HCT116 (cell line): Measurements from ENCODE around the gene CDK14. TPM values are rescaled to one million over a fixed set of nuclear protein-coding genes. Genes with fewer than 3 reads are reported as not detected.

Experiments
- ATAC-seq: fragments of 200-7000 bp; cut with Tn5 transposase; 2 replicates; pipeline ENCODE4 v1.9.1; 2020; ENCODE audit warnings: mild to moderate bottlenecking, moderate library complexity
- BruUV-seq: library from RNA; stranded (reverse); fragments of 400-500 nt; replicated peaks from 2 replicates; lab custom pipeline; 2021; lab: Mats Ljungman, UMichigan
- CTCF ChIA-PET: fragments of 300-600 bp; sonication (Branson Sonifier 250); formaldehyde crosslinking; loops from one replicate; lab custom pipeline; 2021; ENCODE audit warnings: antibody characterized with exemption; lab: Charles Lee
- POLR2A ChIA-PET: fragments of 300-600, 350-600 bp; sonication (Branson Sonifier 250); formaldehyde crosslinking; loops from one replicate; lab custom pipeline; 2021; ENCODE audit warnings: antibody characterized with exemption; lab: Charles Lee
- RAD21 ChIA-PET, 2 experiments: fragments of 300-600 bp; sonication (Branson Sonifier 250); formaldehyde crosslinking; loops; one replicate each; lab custom pipeline; 2023; ENCODE audit warnings: low total read pairs in 2 of 2; ENCODE audit not compliant: uncharacterized antibody in 2 of 2, unreplicated experiment in 2 of 2, low non-redundant PET in 1 of 2; lab: Charles Lee
- DNase-seq: peaks from one replicate; pipeline ENCODE4 v3.0.0-alpha.2; 2010; ENCODE audit warnings: low read depth, low spot score
- H2AFZ ChIP-seq: fragments of 200-600 bp; shearing (Covaris generic), sonication (generic); 2 replicates; pipeline ENCODE4 v1.6.1; 2017; ENCODE audit warnings: low read depth, mixed run types, mixed read lengths, antibody characterized with exemption, low read length; ENCODE audit not compliant: poor library complexity, severe bottlenecking
- H3K27ac ChIP-seq: 2 replicates; pipeline ENCODE4 v1.5.1; 2012; ENCODE audit warnings: low read depth, low read length
- H3K27me3 ChIP-seq: fragments of 200-600 bp; sonication (generic); 2 replicates; pipeline ENCODE4 v1.6.1; 2016; ENCODE audit warnings: mixed run types, low read length, mixed read lengths; ENCODE audit not compliant: insufficient read depth
- H3K36me3 ChIP-seq, 2 experiments: fragments of 200-500 bp in 1 of 2; fragments of 200-600 bp in 1 of 2; sonication (Bioruptor generic) in 1 of 2; sonication (generic) in 1 of 2; 2 replicates each; pipeline versions ENCODE4 v1.5.1 to v1.6.1; 2014 to 2016; ENCODE audit warnings: low read length in 2 of 2, inconsistent platforms in 1 of 2, mixed read lengths in 1 of 2, mixed run types in 1 of 2; ENCODE audit not compliant: insufficient read depth in 2 of 2, control insufficient read depth in 1 of 2
- H3K4me1 ChIP-seq, 2 experiments: fragments of 200-600 bp in 1 of 2; sonication (generic) in 1 of 2; 2 replicates each; pipeline versions ENCODE4 v1.5.1 to v1.6.1; 2012 to 2017; ENCODE audit warnings: low read length in 2 of 2, inconsistent platforms in 1 of 2, mild to moderate bottlenecking in 1 of 2, mixed read lengths in 1 of 2, mixed run types in 1 of 2, moderate library complexity in 1 of 2; ENCODE audit not compliant: insufficient read depth in 2 of 2, control insufficient read depth in 1 of 2
- H3K4me2 ChIP-seq: fragments of 200-600 bp; sonication (generic); 2 replicates; pipeline ENCODE4 v1.6.1; 2017; ENCODE audit warnings: mixed run types, low read length, mixed read lengths
- H3K4me3 ChIP-seq, 2 experiments: fragments of 200-600 bp in 1 of 2; sonication (generic) in 1 of 2; replicated peaks in 1 of 2; 2 replicates each; pipeline ENCODE4 v1.5.1; 2011 to 2016; ENCODE audit warnings: low read length in 2 of 2, control low read depth in 1 of 2, low read depth in 1 of 2, mild to moderate bottlenecking in 1 of 2, mixed read lengths in 1 of 2, mixed run types in 1 of 2
- H3K79me2 ChIP-seq: fragments of 200-600 bp; sonication (generic); 2 replicates; pipeline ENCODE4 v1.6.1; 2017; ENCODE audit warnings: mild to moderate bottlenecking, mixed run types, low read length, moderate library complexity, mixed read lengths; ENCODE audit not compliant: insufficient read depth
- H3K9ac ChIP-seq: fragments of 200-600 bp; sonication (generic); 2 replicates; pipeline ENCODE4 v1.6.1; 2016; ENCODE audit warnings: low read length, mixed read lengths
- H3K9me2 ChIP-seq: fragments of 200-600 bp; sonication (generic), shearing (Covaris generic); 2 replicates; pipeline ENCODE4 v1.6.1; 2017; ENCODE audit warnings: mixed run types, mild to moderate bottlenecking, moderate library complexity; ENCODE audit not compliant: insufficient read depth
- H3K9me3 ChIP-seq, 2 experiments: fragments of 200-500 bp in 1 of 2; fragments of 200-600 bp in 1 of 2; sonication (Bioruptor generic) in 1 of 2; sonication (generic) in 1 of 2; 2 replicates each; pipeline ENCODE4 v1.6.1; 2014 to 2017; ENCODE audit warnings: low read length in 2 of 2, mixed read lengths in 2 of 2, inconsistent platforms in 1 of 2, low read depth in 1 of 2, mild to moderate bottlenecking in 1 of 2, mixed run types in 1 of 2, moderate library complexity in 1 of 2; ENCODE audit not compliant: control insufficient read depth in 1 of 2, insufficient read depth in 1 of 2
- H4K20me1 ChIP-seq: fragments of 200-600 bp; sonication (generic), shearing (Covaris generic); 2 replicates; pipeline ENCODE4 v1.6.1; 2017; ENCODE audit warnings: mixed run types, mild to moderate bottlenecking, moderate library complexity; ENCODE audit not compliant: insufficient read depth
- ATF3 ChIP-seq: IDR thresholded peaks from 2 replicates; pipeline ENCODE4 v1.6.1; 2012
- CBX3 ChIP-seq: IDR thresholded peaks from 2 replicates; pipeline ENCODE4 v1.6.1; 2012; ENCODE audit warnings: low read depth
- ELF1 ChIP-seq: IDR thresholded peaks from 2 replicates; pipeline ENCODE4 v1.6.1; 2012; ENCODE audit warnings: low read depth, borderline replicate concordance
- FOSL1 ChIP-seq: IDR thresholded peaks from 2 replicates; pipeline ENCODE4 v1.6.1; 2012; ENCODE audit warnings: low read depth
- POLR2AphosphoS5 ChIP-seq: IDR thresholded peaks from 2 replicates; pipeline ENCODE4 v1.6.1; 2011; ENCODE audit warnings: mild to moderate bottlenecking, low read depth, low read length, moderate library complexity
- SRF ChIP-seq: IDR thresholded peaks from 2 replicates; pipeline ENCODE4 v1.6.1; 2012; ENCODE audit warnings: low read depth
- ZFX ChIP-seq: fragments of 450-650 bp; IDR thresholded peaks from 2 replicates; pipeline ENCODE4 v1.6.1; 2017
- intact Hi-C: fragments of 100-400 bp; cut with micrococcal nuclease; formaldehyde crosslinking; loops from 2 replicates; pipeline ENCODE4 v1.10.0; 2022
- total RNA-seq: library from RNA; stranded (reverse); gene quantifications from one replicate; pipeline ENCODE4 v1.2.1, GENCODE V29; 2021; ENCODE audit not compliant: unreplicated experiment
- TF ChIP-seq, protein P1 (sequence below): IDR thresholded peaks from 2 replicates; pipeline ENCODE4 v1.6.1; 2011; ENCODE audit warnings: mild to moderate bottlenecking, low read length, moderate library complexity; ENCODE audit not compliant: insufficient replicate concordance; ENCODE audit errors: extremely low read depth

The CDK14 gene
- total RNA-seq, 1 experiment from 2014 or later, result 10.2 TPM

DNA sequence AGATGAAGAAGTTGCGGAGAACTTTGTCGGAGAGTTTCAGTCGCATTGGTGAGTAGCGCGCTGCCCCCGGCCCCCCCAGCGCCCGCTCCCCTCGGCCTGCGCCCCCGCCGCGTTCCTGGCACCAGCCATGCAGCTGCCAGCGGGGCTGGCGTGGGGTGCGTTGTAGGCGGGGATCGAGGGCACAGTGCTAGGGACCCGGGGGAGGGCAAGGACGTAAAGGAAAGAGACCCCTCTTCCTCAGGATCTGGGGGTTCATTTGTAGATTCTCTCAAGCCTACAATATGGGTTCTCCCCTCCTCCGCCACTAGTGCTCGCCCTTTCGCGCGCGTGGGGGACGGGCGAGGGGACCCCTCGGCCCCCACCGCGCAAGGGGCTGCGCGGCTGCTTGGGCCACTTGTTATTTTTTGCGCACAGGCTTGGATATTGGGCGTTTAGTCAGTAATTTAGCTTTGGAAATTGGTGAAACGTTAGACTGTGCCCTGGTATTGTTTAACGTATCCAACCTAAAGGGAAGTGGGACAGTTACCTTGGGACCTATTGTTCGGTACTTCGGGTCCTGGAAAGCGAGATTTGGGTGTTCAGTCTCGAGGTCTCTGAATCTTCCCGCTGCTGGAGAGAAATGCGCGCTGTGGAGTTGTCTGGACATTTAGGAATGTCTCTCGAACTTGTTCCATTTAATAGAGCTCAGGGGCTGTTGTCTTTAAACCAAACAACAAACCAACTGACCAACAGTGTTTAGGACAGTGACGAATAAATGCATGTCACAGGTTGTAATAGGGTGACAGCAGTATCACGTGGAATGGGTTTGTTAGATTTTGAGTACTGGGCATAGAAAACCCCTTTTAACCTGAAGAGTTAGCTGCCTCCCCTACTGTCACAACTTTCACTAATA, 796 bp downstream of the CDK14 start:
- peak overlapping the region; percentile 58 for H3K9ac ChIP-seq
- peaks cover 9 to 17% of the 10 kb centered on the region in 2 experiments; a peak in 3 of 4 replicates for H3K4me1 ChIP-seq
- H3K79me2 ChIP-seq, result no peaks in the 10 kb centered on the region
- BruUV-seq, result no TSS peak
- H3K9me3 ChIP-seq, result no peaks in the 10 kb centered on the region
- ChIA-PET POLR2A (no interaction called here), RAD21 (no interaction called here)
- H3K4me2 ChIP-seq, result peak overlapping the region; percentile 90
- peak overlapping the region; percentile 42; the same call in 1 of the 2 replicates for H3K27ac ChIP-seq
- H3K36me3 ChIP-seq, result no peaks in the 10 kb centered on the region
- H2AFZ ChIP-seq, result no peak overlapping the region
- no peaks in the 10 kb centered on the region for H3K27me3 ChIP-seq
- H3K9me2 ChIP-seq, result no peaks in the 10 kb centered on the region
- H3K4me3 ChIP-seq, result peak overlapping the region; percentile 59 to 74
- TF ChIP-seq ATF3 (no peak), FOSL1 (no peak), CBX3 (no peak), POLR2AphosphoS5 (no peak), ELF1 (no peak), ZFX (peak; percentile 16; the same call in 1 of the 2 replicates), SRF (no peak)
- TF ChIP-seq, protein P1, sequence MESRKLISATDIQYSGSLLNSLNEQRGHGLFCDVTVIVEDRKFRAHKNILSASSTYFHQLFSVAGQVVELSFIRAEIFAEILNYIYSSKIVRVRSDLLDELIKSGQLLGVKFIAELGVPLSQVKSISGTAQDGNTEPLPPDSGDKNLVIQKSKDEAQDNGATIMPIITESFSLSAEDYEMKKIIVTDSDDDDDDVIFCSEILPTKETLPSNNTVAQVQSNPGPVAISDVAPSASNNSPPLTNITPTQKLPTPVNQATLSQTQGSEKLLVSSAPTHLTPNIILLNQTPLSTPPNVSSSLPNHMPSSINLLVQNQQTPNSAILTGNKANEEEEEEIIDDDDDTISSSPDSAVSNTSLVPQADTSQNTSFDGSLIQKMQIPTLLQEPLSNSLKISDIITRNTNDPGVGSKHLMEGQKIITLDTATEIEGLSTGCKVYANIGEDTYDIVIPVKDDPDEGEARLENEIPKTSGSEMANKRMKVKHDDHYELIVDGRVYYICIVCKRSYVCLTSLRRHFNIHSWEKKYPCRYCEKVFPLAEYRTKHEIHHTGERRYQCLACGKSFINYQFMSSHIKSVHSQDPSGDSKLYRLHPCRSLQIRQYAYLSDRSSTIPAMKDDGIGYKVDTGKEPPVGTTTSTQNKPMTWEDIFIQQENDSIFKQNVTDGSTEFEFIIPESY, result no peak
- TF ChIP-seq, all 23 proteins: peak for 1
- DNase-seq (no peak), ATAC-seq (peak; percentile 21)
- intact Hi-C loops, result no loop called here
- CTCF ChIA-PET, result interaction anchor here (0.6 to 1.6 kb wide), 3 partner anchors 10 to 1474 kb away, joined by 3 to 4 read pairs (median 4); no protein-coding TSS in a partner anchor
- no peaks in the 10 kb centered on the region for H4K20me1 ChIP-seq
